Brain microvascular endothelial cell (primary cell): ENCODE results near the gene EXTL2.
A peak's percentile ranks its signal among the peaks of the same experiment; 100 is the strongest.
"Not testable (repeated sequence)": the region's sequence is repeated elsewhere in the genome, so short reads cannot be mapped to it uniquely, and the experiment has no call there.

ENCODE experiments used
- DNase-seq: peaks from one replicate; pipeline ENCODE4 v3.0.0-alpha.2; 2020
- H3K27ac ChIP-seq: fragments of 250-450 bp; sonication (Bioruptor Pico); 2 replicates; pipeline ENCODE4 v1.5.1; 2020; ENCODE audit warnings: mild to moderate bottlenecking, moderate library complexity
- H3K27me3 ChIP-seq: fragments of 250-450 bp; sonication (Bioruptor Pico); replicated peaks from 2 replicates; pipeline ENCODE4 v1.5.1; 2020; ENCODE audit warnings: mild to moderate bottlenecking
- H3K36me3 ChIP-seq: fragments of 250-450 bp; sonication (Bioruptor Pico); replicated peaks from 2 replicates; pipeline ENCODE4 v1.5.1; 2020; ENCODE audit warnings: mild to moderate bottlenecking
- H3K4me3 ChIP-seq: 2 replicates; pipeline ENCODE4 v1.5.1; 2011; ENCODE audit warnings: low read depth, mild to moderate bottlenecking, control low read depth, low read length, moderate library complexity
- CTCF ChIP-seq: IDR thresholded peaks from 2 replicates; pipeline ENCODE4 v1.5.1; 2011; ENCODE audit warnings: low read depth, mild to moderate bottlenecking, moderate library complexity, low read length, control low read depth, inconsistent platforms; ENCODE audit errors: missing control alignments
- in situ Hi-C: cut with HindIII; loops from 2 replicates; pipeline ENCODE4 v1.10.0; 2017; ENCODE audit warnings: low sequenced_read_pairs, low pct_ligation_motif_present

EXTL2 gene

GRCh38 chr1:100895540-100896480 is 1.2 kb upstream of the EXTL2 start, which contains the start of gene SLC30A7:
SLC30A7 (plus strand) TSS chr1:100896090; CDS start chr1:100896263, 173 bp downstream.
- Histone ChIP-seq H3K4me3 (peak within 1 kb of the TSS; percentile 96), H3K27ac (peak within 1 kb of the TSS; percentile 96), H3K27me3 (no peaks in the 10 kb centered on the region), H3K36me3 (peaks cover 6% of the 10 kb centered on the region)
- in situ Hi-C loops: no loop called here
- TF ChIP-seq CTCF: no peak
- DNase-seq: peak; percentile 90

DNA sequence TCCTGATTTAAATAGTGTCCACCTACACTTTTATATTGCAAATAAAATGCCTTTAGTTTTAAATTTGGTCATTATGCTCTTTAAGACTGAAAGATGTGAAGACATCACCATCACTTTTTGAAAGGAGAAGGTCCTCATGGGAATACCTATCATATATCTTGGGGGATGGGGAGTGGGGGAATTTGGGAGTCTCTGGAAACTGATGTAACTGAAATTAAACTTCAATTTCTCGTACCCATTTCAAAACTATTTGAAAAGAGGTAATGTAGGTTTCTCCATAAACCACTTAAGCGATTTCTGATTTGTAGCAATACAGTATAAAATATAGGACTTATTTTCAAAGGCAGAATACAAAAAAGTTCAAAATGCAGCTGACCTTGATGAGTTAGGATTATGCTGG is 924 bp downstream of the EXTL2 start:
- H3K27ac ChIP-seq: no peak overlapping the region
- no peak for DNase-seq
- no peaks in the 10 kb centered on the region for H3K36me3 ChIP-seq
- H3K4me3 ChIP-seq: peak overlapping the region; percentile 96
- H3K27me3 ChIP-seq: no peaks in the 10 kb centered on the region
- no peak for TF ChIP-seq CTCF
- in situ Hi-C loops: no loop called here

DNA sequence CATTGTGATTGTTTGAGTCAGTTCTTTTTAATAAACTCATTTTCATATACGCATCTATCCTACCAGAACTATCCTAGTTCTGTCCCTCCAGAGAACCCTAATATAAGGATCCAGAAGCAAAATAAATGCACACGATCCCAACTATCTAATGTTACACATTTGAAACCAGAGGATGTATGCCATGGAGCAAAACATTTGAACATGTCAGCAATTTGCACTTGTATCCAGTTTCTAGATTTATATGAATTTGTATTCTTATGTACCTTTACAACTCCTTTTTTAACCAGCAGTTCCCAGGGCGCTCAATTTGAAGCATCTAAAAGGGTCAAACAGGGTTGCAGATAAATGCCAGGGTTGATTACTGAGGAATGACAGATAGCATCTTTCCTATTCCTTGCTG is 2.1 kb downstream of the EXTL2 start:
- Histone ChIP-seq H3K27ac (no peak overlapping the region), H3K36me3 (no peaks in the 10 kb centered on the region), H3K27me3 (no peaks in the 10 kb centered on the region), H3K4me3 (no peak overlapping the region)
- DNase-seq: no peak
- in situ Hi-C loops: no loop called here
- no peak for TF ChIP-seq CTCF

DNA sequence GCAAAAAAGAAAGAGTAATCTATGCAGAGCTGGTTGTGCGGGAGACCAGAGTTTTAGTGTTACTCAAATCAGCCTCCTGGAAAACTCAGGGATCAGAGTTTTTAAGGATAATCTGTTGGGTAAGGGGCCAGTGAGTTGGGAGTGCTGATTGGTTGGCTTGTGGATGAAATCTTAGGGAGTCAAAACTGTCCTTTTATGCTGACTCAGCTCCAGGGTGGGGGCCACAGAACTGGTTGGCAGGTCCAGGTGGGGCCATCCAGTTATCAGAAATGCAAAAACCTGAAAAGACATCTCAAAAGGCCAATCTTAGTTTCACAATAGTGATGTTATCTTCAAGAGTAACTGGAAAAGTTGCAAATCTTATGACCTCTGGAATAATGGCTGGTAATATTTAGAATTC is 3.3 kb downstream of the EXTL2 start:
- TF ChIP-seq CTCF: no peak
- no peak for DNase-seq
- in situ Hi-C loops: no loop called here

DNA sequence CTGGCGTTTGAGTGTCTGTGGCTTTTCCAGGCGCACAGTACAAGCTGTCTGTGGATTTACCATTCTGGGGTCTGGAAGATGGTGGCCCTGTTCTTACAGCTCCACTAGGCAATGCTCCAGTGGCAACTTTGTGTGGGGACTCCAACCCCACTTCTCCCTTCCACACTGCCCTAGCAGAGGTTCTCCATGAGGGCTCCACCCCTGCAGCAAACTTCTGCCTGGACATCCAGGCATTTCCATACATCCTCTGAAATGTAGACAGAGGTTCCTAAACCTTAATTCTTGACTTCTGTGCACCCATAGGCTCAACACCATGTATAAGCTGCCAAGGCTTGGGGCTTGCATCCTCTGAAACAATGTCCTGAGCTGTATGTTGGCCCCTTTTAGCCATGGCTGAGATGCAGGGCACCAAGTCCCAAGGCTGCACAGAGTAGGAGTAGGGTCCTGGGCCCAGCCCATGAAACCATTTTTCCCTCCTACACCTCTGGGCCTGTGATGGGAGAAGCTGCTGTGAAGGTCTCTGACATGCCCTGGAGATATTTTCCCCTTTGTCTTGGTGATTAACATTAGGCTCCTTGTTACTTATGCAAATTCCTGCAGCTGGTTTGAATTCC is 4.7 kb downstream of the EXTL2 start:
- H3K4me3 ChIP-seq, H3K36me3 ChIP-seq, H3K27ac ChIP-seq, DNase-seq, H3K27me3 ChIP-seq, in situ Hi-C loops: not testable (repeated sequence)

More for the DNA sequence above, 3.3 kb downstream of the EXTL2 start:
- Histone ChIP-seq H3K27ac (no peak overlapping the region), H3K36me3 (no peaks in the 10 kb centered on the region), H3K4me3 (no peak overlapping the region), H3K27me3 (no peaks in the 10 kb centered on the region)

- H3K36me3 ChIP-seq, H3K27ac ChIP-seq, DNase-seq, H3K27me3 ChIP-seq, in situ Hi-C loops, H3K4me3 ChIP-seq: not testable (repeated sequence)
Observed at GRCh38 chr1:100889007-100889406, 5.6 kb downstream of the EXTL2 start.
